Suprapubic skin (tissue), 3 donors: ENCODE measurements around the gene COL23A1.

Experiments
- CTCF ChIP-seq, 2 donors: fragments of 200-600 bp in 1 of 2; fragments of 450-650 bp in 1 of 2; sonication (generic) in 1 of 2; IDR thresholded peaks; one replicate each; pipeline ENCODE4 v1.5.1; 2016 to 2019; ENCODE audit warnings: antibody characterized with exemption in 2 of 2, mild to moderate bottlenecking in 1 of 2, moderate library complexity in 1 of 2
- EP300 ChIP-seq: sonication (generic); formaldehyde crosslinking; IDR thresholded peaks from one replicate; pipeline ENCODE4 v1.6.1; 2017; ENCODE audit warnings: antibody characterized with exemption

- TF ChIP-seq CTCF (IDR thresholded peaks at IDR 0.05) = no peak
- TF ChIP-seq EP300 = no peak
Observed at GRCh38 chr5:178308541-178309092, 281.6 kb downstream of the COL23A1 start.
